HG02840 (cell line): ENCODE data around the gene SGPP2.
A peak's percentile ranks its signal among the peaks of the same experiment; 100 is the strongest.
"Not testable (repeated sequence)": the region's sequence is repeated elsewhere in the genome, so short reads cannot be mapped to it uniquely, and the experiment has no call there.

Experiments used
- ATAC-seq: cut with Tn5 transposase; IDR thresholded peaks from one replicate; pipeline ENCODE4 v1.9.1; 2021; ENCODE audit warnings: mild to moderate bottlenecking, moderate library complexity, moderate number of reproducible peaks; ENCODE audit not compliant: unreplicated experiment, low FRiP score

Gene SGPP2, protein sequence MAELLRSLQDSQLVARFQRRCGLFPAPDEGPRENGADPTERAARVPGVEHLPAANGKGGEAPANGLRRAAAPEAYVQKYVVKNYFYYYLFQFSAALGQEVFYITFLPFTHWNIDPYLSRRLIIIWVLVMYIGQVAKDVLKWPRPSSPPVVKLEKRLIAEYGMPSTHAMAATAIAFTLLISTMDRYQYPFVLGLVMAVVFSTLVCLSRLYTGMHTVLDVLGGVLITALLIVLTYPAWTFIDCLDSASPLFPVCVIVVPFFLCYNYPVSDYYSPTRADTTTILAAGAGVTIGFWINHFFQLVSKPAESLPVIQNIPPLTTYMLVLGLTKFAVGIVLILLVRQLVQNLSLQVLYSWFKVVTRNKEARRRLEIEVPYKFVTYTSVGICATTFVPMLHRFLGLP

DNA sequence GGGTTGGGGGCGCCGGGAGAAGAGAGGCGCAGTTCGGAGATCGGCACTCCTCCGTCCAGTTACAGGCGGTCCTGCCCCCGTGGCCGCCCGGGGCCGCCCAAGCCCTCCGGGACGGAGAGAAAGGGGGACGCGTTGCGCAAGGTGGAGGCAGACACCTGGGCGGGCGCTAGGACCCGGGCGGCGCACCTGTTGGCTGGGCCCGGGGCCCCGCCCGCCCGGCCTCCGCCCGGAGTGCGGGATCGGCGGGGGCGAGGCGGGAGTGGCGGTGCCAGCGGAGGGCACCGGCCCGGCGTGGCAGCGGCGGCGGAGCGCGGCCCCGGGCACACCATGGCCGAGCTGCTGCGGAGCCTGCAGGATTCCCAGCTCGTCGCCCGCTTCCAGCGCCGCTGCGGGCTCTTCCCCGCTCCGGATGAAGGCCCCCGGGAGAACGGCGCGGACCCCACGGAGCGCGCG is at the start of gene SGPP2:
SGPP2 (plus strand) TSS at position 268 of the 453 bp plus-strand sequence; CDS start at position 328, 60 bp downstream.
- ATAC-seq, result no peak

DNA sequence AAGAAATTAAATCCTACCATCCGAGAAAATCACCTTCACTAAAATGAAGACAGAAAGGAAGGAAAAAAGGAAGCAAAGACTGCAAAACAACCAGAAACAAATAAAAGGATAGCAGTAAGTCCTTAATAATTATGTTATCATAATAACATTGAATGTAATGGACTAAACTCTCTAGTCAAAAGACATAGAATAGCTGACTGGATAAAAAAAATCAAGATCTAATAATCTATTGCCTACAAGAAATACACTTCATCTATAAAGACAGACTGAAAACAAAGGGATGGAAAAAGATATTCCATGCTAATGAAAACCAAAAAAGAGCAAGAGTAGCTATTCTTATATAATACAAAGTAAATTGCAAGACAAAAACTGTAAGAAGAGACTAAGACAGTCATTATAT is 48.5 kb upstream of the SGPP2 start:
- ATAC-seq, result no peak

DNA sequence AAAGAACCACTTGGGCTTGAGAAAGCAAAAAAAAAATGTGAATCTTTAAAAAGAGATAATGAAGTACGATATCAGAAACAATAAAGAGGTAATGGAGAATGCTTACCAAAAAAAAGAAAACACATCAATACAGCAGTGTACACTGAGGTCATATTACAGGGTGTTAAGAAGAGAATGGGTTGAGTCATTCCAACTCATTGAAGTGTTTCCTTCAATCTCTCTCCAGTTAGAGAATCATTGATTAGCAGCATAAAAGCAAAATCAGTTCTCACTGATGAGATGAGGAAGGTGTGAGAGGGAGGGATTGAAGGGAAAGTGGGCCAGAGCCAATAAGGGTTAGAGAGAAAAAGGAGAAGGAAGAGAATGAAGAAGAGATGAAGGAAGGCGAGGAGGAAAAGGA is 43.9 kb upstream of the SGPP2 start:
- no peak for ATAC-seq

DNA sequence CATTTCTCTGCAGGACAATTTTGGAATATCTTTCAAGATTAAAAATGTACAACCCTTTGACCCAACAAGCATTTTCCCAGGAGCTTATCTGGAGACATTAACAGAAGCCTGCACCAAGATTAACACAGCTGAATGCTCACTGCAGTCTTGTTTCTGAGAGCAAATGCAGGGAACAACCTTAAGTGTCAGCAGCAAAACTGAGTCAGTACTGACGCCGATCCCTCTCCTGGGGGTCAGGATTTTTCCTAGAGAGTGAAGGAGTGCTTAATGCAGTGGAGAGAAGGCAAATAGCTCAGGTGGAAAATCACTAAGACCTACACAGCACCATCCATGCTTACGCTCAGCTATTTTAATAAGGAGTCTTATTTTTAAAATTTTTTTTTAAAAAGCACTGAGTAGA is 42.8 kb upstream of the SGPP2 start:
- ATAC-seq, result no peak

DNA sequence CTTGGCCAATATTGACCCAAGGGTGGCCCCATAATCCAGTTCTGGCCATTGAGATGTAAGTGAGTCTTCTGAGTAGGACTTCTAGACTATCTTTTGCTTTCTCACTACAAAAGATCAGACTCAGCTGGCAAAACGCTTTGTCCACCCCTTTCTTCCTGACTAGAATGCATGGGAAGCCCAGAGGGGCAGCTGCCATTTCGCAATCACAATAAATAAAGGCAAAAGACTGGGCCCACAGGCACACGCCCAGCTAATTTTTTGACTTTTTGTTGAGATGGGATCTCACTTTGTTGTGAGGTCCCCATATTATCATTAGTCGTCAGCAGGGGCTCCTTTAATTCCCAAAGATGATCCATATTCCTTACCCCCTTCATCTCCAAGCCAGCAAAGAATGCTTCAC is 41.1 kb upstream of the SGPP2 start:
- no peak for ATAC-seq

DNA sequence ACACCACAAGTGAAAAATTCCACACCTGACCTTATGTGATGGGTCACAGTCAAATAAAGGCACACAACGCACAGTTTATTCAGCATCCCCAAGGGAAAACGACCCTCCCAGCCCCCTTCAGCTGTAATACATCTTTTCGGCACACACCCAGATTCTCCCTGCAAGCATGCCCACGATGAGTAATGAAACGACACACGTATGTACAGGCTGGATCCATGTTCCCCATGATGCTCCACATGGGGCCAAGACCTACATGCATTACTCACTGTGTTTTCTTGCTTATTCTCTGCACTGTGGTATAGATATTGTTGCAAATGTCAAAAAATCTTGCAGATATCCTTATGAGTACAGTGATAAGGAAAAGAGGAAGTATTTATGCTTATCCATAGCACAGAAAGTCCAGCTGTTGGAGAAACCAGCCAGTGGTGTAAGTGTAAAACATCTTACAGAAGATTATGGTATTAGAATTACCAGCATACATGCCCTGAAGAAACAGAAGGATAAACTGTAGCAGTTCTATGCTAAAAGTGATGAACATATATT is 32.5 kb upstream of the SGPP2 start:
- ATAC-seq, result no peak

DNA sequence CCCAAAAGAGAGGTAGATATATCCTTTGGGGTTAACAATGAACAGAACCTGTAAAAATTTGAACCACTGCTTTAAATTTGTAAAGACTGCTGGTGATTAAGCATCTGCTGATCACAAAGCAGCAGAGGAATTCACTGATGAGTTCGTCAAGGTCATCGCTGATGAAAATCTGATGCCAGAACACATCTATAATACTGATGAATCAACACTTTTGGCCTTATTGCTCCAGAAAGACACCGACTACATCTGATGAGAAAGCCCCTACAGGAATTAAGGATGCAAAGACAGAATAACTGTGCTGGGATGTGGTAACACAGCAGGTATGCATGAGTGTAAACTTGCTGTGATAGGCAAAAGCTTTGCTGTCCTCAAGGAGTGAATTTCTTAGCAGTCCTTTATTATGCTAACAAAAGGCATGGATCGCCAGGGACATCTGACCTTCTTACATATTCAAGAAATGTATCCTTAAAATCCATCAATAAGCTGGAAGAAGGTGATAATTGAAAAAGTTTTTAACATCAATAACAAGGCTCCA is 30.5 kb upstream of the SGPP2 start:
- ATAC-seq, result no peak

DNA sequence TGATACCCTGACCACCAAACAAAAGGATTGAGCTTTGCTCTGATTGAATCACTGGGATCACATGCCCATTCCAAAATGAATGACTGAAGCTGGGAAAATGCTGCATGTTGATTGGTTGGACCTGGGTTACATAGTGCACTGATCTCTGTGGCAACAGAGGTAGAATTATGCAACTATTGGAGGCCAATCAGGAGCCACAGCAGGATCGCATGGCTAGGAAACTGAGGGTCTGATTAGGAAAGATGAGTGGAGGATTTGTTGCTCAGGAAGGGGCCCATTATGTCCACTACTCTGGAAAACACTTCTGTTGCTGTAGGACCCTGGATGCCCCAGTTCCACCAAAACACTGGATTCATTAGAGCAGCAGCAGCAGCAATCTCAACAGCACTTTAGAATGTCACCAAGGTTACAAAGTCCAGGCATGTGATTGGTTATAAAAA is 25.9 kb upstream of the SGPP2 start:
- no peak for ATAC-seq

DNA sequence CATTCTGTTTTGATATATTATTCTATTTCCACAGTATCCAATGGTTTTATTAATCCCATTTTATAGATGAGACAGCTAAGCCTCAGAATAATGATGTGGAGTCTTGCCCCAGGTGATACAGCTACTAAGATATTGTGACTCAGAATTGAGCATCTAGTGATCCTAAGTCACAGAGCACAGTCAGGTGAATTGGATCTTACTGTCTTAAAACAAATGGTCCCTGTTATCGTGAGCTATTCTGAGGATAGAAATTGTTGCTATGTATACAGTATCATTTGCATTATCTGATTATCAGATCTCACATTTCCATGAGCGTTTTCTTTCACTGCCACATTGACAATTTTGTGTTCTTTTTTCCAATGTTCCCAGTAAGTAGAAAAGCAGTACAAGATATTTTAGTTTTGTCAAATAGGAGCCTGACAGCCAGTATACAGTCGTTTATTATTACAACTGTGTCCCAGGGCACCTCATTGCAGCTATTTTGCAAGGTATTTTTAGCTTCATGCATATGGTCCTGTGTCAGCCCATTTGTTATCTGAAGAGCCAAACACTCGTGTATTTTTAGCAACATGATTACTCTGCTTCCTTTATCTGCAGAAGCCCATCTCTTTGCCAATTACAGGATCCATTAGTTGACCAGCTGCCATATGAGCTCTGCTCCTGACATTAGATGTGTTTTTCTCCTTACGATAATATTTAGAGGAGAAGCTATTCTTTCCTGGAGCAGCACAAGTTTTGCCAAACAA is 25.1 kb upstream of the SGPP2 start:
- no peak for ATAC-seq

DNA sequence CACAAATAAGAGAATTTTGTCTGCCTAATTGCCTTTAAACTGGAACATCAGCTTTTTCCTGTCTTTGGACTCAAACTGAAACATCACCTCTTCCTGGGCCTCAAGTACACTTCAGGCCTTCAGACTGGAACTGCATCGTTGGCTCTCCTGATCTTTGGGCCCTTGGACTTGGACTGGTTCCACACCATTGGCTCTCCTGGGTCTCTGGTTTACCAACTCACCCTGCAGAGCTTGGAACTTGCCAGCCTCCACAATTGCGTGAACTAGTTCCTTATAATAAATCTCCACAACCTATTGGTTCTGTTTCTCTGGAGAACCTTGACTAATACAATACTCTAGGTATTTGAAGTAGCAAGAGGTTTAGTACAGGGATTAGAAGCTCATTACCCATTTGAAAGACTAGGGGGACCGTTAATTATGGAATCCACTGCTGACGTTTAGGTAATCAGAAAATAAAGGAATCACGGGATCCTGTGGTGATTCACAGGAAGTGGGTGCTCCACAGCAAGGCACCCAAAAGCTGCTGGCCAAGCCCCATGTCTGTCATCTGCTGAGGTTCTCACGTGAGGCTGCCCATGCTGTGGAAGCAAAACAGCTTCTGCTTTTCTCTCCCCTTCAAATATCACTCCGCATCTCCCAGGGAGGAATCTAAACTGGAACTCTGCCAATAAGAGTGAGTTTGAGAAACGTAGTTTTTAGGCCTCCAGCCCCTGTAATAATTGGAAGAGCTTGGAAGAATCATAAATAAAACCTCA is 20.0 kb upstream of the SGPP2 start:
- ATAC-seq, result no peak

DNA sequence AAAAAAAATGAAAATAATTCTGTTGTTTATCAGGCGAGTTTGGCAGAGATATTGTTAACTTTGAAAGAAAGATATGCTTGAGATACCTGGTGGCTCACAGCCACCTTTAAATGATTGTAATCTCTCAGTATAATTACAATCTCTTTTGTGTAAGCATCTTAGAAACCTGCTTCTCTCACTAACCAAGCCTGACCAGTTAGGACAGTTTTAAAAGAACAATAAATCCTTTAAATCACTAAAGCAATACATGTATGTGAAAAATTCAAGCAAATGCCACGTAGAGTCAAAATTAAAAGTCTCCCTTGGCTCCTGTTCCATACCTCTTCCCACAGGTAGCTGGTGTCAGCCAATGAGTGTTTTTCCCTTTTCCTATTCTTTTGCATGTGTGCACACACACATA is 15.7 kb upstream of the SGPP2 start:
- no peak for ATAC-seq

DNA sequence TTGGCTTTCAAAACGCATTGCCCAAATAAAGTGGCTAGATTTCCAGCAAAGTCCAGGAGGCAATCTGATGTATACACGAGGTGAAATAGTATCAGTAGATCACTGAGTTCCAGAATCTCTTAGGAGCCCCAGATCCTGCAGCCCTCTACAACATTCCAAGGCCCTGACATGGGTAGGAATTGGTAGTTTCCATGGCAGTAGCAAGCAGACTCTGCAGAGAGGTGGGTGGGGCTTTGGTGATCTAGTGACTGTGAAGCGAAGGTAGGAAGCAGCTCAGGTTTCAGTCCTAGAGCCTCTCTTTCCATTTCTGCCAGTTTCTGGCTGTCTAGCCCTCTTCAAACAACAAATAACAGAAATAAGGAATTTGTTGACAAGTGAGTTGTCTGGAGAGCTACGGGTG is 13.8 kb upstream of the SGPP2 start:
- no peak for ATAC-seq

DNA sequence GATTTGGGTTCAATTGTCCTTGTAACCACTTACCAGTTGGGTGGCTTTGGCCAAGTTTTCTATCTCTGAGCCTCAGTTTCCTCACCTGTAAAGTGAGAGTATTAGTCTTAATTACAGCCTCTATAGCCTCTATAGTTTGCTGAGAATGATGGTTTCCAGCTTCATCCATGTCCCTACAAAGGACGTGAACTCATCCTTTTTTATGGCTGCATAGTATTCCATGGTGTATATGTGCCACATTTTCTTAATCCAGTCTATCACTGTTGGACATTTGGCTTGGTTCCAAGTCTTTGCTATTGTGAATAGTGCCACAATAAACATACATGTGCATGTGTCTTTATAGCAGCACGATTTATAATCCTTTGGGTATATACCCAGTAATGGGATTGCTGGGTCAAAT is 12.0 kb upstream of the SGPP2 start:
- not testable (repeated sequence) for ATAC-seq

DNA sequence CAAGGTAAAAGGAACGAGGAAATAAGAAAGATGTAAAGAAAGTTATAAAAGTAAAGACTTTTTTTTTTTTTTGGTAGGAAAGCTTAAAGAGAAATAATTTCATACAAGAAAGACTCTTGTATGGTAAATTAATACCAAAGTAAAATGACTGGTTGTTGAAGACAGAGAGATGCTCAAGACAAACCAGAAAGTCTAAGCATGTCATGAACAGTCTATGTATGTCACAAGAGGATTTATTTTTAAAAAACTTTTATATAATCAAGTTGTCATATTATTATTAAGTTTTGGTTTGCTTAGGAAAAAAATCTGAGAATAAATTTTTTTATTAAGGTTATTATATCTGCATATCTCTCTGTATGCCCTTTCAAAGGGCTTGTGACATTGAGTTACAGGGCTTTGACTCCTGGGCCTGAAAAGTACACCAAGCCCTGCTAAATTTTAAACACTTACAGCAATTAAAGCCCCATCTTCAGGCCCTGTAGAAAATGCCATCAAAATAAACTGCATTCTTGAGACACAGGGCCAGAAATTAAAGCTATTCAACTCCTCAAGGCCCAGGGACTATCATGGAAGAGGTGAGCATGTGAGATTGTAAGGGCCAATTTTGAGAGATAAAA is 10.9 kb upstream of the SGPP2 start:
- ATAC-seq, result no peak

DNA sequence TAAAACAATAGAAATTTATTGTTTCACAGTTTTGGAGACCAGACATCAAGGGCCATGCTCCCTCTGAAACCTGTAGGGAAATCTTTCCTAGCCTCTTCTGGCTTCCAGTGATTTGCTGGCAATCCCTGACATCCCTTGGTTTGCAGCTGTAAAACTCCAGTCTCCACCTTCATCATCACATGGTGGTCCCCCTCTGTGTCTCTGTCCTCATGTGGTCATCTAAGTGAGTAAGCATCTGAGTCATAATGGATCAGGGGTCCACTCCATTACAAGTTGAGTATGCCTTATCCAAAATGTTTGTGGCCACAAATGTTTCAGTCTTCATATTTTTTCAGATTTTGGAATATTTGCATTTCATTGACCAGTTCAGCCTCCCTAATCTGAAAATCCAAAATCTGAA is 5.6 kb upstream of the SGPP2 start:
- no peak for ATAC-seq

DNA sequence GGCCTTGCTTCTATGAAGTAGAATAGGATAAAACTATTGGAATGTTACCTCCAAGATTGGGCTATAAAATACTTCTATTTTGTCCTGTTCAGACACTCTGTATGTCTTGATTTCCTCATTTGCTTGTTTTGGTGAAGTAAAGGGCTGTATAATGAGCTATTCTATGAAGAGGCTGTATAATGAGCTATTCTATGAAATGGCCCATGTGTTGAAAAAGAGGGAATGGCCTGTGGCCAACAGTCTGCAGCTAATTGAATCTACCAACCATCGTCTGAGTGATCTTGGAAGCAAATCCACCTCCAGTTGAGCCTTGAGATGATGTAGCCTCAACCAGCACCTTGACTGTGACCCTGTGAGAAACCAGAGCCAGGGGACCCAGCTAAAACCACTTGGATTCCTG is 3.8 kb upstream of the SGPP2 start:
- ATAC-seq, result no peak

DNA sequence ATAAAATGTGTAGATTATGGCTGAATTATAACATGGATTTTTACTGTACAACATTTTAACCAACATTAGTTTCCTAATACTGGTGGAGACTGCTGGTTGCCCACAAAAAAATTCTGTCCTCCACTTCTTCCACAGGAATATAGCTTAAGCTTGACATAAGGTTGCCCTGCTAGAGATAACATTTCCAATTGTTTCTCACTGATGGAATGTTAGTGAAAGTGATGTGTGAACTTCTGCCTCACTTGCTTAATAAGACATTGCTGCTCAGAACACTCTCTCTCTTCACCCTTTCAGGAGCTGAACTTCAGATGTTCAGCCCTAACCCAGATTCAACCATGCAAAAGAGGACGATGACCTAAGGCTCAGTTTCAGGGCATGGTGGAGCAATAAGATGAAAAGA is 2.7 kb upstream of the SGPP2 start:
- no peak for ATAC-seq

DNA sequence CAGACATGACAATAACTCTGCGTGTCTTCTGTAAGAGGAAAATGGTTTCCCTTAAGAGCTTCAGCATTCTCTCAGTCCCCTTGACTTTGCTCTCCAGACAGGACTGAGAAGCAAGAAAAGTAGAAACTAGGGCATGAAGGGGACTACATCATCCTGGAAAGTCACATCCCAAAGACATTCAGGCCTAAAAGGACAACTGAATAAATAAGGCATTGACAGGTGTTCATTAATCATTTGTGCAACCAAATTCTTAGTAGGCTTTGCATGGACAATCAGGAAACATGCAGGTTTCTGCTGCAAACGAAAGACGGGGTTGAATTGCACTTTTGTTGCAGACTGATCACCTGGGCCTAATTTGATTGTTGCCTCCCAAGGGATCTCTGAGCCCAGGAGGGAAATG is 1.2 kb upstream of the SGPP2 start:
- ATAC-seq, result no peak

DNA sequence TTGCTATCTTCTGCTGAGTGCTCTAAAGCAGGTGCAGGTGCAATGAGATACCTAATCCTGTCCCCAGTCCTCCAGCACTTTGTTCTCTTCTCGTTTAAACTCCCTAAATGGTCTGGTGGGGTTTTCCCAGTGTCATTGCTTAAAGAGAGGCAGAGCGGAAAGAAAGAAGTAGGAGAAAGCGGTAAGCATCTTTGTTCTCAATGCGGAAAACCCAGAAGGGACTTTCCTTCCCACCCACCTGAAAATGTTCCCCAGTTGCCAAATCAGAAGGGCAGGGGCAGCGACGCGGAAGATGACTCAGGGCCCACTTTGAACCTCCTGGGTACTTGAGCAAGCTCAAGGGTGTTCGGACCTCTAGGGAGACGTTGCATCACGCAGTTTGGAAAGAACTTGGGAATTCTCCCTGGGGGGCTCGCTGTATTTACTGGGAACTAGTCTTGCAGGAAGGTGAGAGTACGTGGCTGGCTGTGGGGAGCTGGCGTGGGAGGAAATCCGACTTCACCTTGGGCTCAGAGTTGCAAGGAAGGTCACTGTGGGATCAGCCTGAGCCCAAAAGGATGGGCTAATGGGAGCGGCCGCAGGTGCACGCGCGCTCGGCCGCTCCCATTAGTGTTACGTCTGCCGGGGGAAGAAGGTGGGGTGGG is 589 bp upstream of the SGPP2 start:
- ATAC-seq, result peak; percentile 29
